ENCODE data around the gene MAN1C1. TPM values are rescaled to one million over a fixed set of nuclear protein-coding genes. Genes with fewer than 3 reads are reported as not detected.

The MAN1C1 gene
- total RNA-seq, 4 donors from 2014 or later = 11.0 to 20.9 (median 15.9) TPM

DNA sequence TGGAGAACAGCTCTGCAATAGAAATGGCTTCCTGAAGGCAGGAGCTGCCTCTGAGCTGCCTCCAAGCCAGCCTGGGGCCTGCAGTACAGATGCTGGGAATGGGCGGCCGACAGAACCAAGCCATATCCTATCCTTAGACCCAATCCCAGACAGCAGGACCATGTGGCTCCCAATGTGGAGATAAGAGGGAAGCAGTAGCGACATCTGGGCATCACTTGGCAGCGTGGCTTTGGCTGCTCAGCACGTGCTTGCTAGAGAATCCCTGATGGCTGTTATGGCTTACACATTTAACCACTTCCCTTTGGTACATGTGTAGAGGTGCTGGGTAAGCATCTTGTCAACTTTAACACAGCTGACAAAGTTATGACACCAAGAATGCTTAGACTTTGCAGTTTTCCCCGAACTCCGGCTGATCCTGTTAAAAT lies 87.7 kb downstream of the MAN1C1 start:
- TF ChIP-seq, protein P1, sequence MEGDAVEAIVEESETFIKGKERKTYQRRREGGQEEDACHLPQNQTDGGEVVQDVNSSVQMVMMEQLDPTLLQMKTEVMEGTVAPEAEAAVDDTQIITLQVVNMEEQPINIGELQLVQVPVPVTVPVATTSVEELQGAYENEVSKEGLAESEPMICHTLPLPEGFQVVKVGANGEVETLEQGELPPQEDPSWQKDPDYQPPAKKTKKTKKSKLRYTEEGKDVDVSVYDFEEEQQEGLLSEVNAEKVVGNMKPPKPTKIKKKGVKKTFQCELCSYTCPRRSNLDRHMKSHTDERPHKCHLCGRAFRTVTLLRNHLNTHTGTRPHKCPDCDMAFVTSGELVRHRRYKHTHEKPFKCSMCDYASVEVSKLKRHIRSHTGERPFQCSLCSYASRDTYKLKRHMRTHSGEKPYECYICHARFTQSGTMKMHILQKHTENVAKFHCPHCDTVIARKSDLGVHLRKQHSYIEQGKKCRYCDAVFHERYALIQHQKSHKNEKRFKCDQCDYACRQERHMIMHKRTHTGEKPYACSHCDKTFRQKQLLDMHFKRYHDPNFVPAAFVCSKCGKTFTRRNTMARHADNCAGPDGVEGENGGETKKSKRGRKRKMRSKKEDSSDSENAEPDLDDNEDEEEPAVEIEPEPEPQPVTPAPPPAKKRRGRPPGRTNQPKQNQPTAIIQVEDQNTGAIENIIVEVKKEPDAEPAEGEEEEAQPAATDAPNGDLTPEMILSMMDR (IDR thresholded peaks at IDR 0.05; ENCODE audit: low read depth) = no peak

- TF ChIP-seq, protein P1 (IDR thresholded peaks at IDR 0.05; ENCODE audit: low read depth) = no peak
Measured at GRCh38 chr1:25705699-25706098, 89.1 kb downstream of the MAN1C1 start.

DNA sequence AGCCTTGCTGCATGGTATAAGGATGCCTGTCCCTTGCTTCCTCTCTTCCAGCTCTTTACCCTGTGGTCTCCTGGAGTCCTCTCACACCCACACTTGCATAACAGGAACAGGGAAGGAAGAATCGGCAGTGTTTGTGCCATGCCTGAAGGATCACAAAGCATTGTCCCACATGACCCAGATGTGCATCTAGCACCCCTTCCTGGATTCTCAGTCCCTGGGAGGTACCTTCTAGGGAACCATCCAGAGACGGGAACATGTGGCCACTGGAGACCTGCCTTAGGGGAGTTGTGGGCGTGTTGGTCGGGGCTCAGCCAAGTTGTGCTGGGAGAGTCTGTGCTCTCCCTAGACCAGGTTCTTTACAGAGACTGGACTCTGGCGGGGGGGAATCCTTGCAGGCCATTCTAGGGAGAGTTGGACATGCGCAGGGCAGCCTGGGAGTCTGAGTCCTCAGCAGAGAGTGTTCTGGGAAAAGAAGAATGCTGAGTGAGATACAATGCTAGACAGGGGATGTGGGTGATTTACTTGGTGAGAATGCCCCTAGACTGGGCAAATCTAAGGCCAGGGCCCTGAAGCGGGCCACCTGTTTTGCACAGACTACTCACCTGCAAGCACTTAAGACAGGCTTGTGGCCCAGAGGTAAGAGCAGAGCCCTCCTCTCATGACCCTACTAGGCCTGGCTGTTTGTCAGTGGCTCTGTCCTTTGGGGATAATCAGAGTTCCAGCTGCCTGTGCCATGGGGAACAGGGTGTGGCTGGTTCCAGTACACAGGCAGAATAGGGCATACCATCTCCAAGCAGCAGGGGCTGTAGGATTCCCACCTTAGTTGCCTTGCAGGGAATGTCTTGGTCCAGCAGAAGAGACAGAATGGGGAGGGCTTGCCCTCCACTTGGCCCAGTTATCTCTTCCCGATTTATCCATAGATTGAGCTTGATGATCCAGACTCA lies 89.8 kb downstream of the MAN1C1 start:
- TF ChIP-seq, protein P1 (IDR thresholded peaks at IDR 0.05; ENCODE audit: low read depth) = no peak

DNA sequence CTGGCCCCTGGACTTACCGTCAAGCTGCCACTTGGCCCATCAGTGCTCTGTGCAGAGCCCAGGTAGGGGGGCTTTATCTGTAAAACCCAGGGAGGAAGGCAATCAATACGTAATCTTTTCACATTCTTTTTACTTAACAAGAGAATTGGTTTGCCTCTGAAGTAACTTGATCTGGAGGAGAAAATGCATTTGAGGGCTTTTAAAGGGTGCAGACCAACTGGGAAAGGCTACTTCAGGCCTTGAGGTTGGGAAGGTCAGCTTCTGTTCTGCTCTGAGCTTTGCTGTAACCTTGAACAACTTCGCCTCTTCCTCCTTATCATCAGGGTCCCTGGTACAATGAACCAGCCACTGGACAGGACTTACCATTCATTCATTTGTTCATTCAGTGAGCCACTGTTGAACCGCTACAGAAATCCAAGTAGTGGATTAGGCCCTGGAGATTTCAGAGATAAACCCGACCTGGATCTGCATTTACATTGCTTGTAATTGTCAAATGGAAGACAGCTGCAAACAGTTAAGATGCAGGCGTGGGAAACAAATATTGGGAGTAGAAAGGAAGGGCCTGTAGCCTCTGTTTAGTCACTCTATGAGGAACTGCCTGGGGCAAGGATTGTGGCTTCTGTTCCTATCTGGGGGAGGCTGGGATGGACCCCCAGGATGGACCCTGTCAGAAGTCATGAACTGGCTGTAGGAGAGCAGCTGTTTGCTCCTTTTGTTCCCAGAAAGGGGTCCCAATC lies 90.9 kb downstream of the MAN1C1 start:
- TF ChIP-seq, protein P1 (IDR thresholded peaks at IDR 0.05; ENCODE audit: low read depth) = no peak

DNA sequence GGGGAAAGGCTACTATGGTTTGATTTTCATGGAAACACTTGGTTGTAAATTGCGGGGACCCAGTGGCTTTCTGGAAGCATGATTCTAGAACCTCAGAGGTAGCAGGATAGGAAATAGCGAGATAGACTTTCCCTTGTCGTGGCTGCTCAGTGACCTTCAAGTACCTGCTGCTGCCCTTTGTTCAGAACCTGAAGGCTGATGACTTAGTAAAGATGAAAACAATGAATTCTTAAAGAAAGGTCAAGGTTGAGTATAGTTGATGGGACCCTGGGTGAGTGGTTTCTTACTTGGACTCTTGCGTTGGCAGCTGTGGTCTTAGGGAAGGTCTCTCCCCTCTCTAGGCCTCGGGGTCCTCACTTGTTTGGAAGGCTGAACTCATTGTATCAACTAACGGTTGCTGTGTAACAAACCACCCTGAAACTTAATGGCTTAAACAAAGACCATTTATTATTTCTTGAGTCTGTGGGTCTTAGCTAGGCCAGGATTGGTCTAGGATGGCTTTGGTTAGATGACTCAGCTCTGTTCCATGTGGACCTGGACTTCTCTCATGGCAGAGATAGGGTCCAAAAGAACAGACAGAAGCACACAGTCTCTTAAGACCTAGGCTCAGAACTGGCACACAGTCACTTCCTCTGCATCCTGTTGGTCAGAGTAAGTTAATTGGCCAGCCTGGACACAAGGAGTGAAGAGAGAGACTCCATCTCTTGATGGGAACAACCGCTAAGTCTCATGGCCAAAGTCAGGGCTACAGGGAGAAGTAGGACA lies 94.2 kb downstream of the MAN1C1 start:
- TF ChIP-seq, protein P1 (IDR thresholded peaks at IDR 0.05; ENCODE audit: low read depth) = no peak

DNA sequence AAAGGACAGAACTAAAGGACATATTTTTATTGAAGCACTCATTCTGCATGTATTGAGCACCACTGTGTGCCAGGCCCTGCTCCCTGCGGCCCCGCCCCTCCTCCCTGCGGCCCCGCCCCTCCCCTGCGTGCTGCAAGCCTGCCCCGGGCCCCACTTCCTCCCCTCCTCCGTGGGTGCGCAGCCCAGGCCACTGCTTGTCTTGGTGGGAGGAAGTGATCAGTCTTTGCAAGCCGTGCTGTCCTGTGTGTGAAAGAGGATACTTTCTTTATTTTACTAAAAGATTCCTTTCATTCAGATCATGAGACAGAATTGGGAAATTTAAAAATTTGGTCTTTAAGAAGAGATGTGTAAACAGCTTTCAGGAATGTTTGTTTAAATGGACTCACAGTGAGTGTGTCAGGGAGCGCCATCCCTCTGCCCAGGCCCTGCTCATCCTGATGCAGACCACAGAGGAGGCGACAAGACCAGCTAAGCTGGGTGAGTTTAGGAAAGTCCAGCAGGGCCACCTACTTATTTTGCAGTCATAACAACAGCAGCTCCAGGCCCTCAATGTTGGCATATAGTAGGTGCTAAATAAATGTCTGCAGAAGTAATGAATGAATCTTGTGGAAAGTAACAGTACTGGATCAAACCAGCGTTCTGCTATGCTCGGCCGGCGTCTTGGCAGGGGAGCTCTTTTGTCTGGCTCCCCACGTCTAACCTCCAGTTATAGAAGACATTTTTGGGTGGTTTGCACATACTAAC lies 95.1 kb downstream of the MAN1C1 start:
- TF ChIP-seq, protein P1 (IDR thresholded peaks at IDR 0.05; ENCODE audit: low read depth) = no peak

Measured in subcutaneous adipose tissue (tissue), 4 donors.